Measurements from ENCODE around the gene CLDN19.
A peak's percentile ranks its signal among the peaks of the same experiment; 100 is the strongest.

The CLDN19 gene

DNA sequence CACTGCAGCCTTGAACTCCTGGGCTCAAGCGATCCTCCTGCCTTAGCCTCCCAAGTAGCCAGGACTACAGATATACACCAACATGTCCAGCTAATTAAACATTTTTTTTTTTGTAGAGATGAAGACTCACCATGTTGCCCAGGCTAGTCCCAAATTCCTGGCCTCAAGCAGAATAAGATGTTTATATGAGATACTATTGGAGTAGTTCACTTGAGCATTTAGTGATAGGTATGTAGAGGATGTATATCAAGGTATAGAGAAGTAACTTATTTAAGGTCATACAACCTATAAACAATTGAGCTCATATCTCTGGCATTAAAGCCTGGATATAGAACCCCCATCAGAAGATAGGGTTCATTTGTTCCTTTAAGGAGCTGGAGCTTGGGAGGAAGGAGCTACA, 40.1 kb upstream of the CLDN19 start:
- TF ChIP-seq, protein P1, sequence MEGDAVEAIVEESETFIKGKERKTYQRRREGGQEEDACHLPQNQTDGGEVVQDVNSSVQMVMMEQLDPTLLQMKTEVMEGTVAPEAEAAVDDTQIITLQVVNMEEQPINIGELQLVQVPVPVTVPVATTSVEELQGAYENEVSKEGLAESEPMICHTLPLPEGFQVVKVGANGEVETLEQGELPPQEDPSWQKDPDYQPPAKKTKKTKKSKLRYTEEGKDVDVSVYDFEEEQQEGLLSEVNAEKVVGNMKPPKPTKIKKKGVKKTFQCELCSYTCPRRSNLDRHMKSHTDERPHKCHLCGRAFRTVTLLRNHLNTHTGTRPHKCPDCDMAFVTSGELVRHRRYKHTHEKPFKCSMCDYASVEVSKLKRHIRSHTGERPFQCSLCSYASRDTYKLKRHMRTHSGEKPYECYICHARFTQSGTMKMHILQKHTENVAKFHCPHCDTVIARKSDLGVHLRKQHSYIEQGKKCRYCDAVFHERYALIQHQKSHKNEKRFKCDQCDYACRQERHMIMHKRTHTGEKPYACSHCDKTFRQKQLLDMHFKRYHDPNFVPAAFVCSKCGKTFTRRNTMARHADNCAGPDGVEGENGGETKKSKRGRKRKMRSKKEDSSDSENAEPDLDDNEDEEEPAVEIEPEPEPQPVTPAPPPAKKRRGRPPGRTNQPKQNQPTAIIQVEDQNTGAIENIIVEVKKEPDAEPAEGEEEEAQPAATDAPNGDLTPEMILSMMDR (IDR thresholded peaks at IDR 0.05; ENCODE audit: borderline replicate concordance, insufficient read depth, low read depth, low read length) = no peak
- no peak overlapping the region for H3K4me3 ChIP-seq (ENCODE audit: low read depth, low read length)

DNA sequence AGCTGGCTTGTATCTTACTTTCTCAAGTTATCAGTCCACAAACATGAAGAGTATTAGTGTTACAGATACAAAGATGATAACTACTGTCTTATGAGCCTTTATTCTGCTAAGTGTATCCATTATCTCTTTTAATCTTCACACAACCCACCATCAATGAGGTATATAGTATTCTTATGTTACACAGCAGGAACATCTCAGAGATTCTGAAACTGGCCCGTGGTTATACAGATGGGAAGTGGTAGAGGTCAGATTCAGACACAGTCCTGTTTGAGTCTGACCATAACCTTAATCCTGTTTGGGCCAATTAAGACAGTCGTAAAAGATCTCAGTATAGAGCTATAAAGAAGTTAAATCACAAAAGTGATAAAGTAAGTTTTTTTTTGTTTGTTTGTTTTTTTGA, 39.7 kb upstream of the CLDN19 start:
- TF ChIP-seq, protein P1 (IDR thresholded peaks at IDR 0.05; ENCODE audit: borderline replicate concordance, insufficient read depth, low read depth, low read length) = no peak
- no peak overlapping the region for H3K4me3 ChIP-seq (ENCODE audit: low read depth, low read length)

DNA sequence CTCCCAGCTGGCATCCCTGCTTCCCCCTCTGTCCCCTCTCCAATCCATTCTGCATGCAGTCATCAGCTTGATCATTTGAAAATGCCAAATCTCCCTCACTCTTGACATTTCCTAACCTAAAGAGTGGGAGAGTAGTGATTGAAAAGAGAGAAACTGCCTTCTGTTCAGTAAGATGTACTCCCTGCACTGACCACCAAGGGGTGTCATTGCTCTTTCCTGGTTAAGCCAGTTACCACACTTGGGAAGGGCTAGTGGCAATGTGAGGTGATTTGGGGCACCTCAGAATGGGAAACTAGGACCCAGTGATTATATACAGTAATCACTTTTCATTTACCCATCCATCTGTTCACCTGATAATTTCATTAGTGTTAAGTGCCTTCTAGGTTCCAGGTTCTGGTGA, 37.8 kb upstream of the CLDN19 start:
- no peak overlapping the region for H3K4me3 ChIP-seq (ENCODE audit: low read depth, low read length)
- TF ChIP-seq, protein P1 (IDR thresholded peaks at IDR 0.05; ENCODE audit: borderline replicate concordance, insufficient read depth, low read depth, low read length) = peak; percentile 63; the same call in 1 of the 2 replicates

DNA sequence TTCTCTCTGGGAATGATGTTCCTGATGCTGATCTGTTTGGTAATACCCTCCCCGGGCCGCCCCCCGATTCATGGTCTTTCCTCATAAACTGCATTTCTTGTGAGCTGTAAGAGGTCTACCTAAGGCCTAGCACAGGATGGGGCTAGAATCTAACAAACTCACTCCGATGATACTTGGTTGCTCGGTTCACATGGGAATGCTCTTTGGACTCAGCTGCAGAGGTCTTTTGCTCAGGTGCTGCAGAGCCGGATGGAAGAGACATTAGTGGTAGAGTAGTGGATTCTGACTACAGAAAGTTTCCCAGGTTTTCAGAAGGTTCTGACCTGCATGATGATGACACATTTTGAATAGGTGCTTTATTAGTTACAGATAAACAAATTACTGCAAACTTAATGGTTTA, 36.5 kb upstream of the CLDN19 start:
- H3K4me3 ChIP-seq (ENCODE audit: low read depth, low read length) = no peak overlapping the region
- TF ChIP-seq, protein P1 (IDR thresholded peaks at IDR 0.05; ENCODE audit: borderline replicate concordance, insufficient read depth, low read depth, low read length) = no peak

DNA sequence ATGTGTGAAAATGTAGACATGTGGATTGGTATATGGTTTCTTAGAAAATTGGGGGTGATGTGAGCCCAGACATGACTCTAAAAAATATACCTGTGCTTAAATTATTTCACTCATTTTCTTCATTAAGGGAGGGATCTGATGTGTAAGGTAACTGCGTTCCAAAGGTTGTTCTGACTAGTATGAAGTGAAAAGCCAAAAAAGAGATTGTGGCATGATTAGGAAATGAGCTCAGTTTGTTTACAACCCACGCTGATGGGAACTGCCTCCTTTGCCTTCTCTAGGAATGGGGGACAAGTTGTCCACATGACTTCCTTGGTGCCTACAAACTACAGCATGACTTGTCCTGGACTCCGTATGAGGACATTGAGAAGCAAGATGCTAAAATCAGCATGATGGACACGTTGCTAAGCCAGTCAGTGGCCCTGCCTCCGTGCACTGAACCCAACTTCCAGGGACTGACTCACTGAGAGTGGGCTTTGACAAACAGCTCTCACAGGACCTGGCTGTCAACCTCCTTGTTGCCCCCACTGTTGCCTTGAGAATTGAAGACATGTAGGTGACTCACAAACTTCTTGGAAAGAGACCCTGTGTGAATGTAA, 35.0 kb upstream of the CLDN19 start:
- H3K4me3 ChIP-seq (ENCODE audit: low read depth, low read length) = no peak overlapping the region
- TF ChIP-seq, protein P1 (IDR thresholded peaks at IDR 0.05; ENCODE audit: borderline replicate concordance, insufficient read depth, low read depth, low read length) = no peak

DNA sequence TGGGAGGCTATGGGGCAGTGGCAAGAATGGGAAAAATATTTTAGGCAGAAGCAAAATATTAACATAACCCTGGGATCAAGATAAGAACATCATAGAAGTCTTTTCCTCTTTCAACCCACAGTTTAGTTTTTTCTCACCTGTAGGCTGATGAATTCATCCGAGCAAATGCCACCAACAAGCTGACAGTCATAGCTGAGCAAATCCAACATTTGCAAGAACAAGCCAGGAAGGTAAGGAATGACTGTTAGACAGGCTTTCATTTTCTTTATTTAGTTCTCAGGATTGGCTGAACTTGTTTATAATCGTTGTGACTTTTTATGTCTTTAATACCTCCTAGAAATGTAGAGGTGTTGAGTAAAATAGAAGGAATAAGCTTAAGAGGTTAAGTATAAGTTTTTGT, 33.4 kb upstream of the CLDN19 start:
- no peak overlapping the region for H3K4me3 ChIP-seq (ENCODE audit: low read depth, low read length)
- TF ChIP-seq, protein P1 (IDR thresholded peaks at IDR 0.05; ENCODE audit: borderline replicate concordance, insufficient read depth, low read depth, low read length) = no peak

DNA sequence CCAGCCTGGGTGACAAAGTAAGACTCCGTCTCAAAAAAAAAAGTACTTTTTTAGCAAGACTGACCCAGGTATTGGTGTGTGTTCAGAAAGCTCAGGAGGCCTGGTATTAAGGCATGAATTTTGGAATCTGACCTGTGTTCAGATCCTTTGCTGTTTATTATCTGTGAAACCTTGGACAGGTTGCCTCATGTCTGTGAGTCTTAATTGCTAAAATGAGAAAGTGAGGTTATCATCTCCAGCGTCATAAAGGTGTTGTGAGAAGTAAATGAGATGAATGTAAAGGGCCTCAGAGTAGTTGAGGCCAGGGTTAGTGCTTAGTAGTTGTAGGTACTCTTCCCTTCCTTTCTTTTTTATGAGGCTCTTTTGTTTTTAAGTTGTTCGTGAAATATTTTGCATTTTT, 29.8 kb upstream of the CLDN19 start:
- H3K4me3 ChIP-seq (ENCODE audit: low read depth, low read length) = no peak overlapping the region
- TF ChIP-seq, protein P1 (IDR thresholded peaks at IDR 0.05; ENCODE audit: borderline replicate concordance, insufficient read depth, low read depth, low read length) = no peak
